NB4 (cell line): ENCODE data around the gene KRT72.

ENCODE experiments used
- DNase-seq: peaks from one replicate; pipeline ENCODE4 v3.0.0; 2010; ENCODE audit warnings: low read depth
- H3K4me3 ChIP-seq: one replicate; pipeline ENCODE4 v1.5.1; 2011; ENCODE audit warnings: mild to moderate bottlenecking, low read depth, low read length, moderate library complexity
- CTCF ChIP-seq: IDR thresholded peaks from one replicate; pipeline ENCODE4 v1.5.1; 2012; ENCODE audit warnings: low read depth, low read length
- MAX ChIP-seq: IDR thresholded peaks from 2 replicates; pipeline ENCODE4 v1.6.1; 2011; ENCODE audit warnings: low read depth, low read length
- MYC ChIP-seq: IDR thresholded peaks from 2 replicates; pipeline ENCODE4 v1.6.1; 2011; ENCODE audit warnings: low read depth, low read length
- POLR2A ChIP-seq: IDR thresholded peaks from 2 replicates; pipeline ENCODE4 v1.6.1; 2011; ENCODE audit warnings: mild to moderate bottlenecking; ENCODE audit not compliant: insufficient read length; ENCODE audit errors: extremely low read depth

Gene KRT72

GRCh38 chr12:52580496-52580895, 20.8 kb downstream of the KRT72 start:
- no peak for DNase-seq
- TF ChIP-seq CTCF (no peak), POLR2A (no peak), MYC (no peak), MAX (no peak)
- no peak overlapping the region for H3K4me3 ChIP-seq

GRCh38 chr12:52579468-52580465, 21.5 kb downstream of the KRT72 start:
- H3K4me3 ChIP-seq: no peak overlapping the region
- no peak for DNase-seq
- no peak for TF ChIP-seq MAX
- TF ChIP-seq POLR2A: no peak
- no peak for TF ChIP-seq MYC
- no peak for TF ChIP-seq CTCF

GRCh38 chr12:52578469-52578868, 22.8 kb downstream of the KRT72 start:
- DNase-seq: no peak
- no peak for TF ChIP-seq MYC
- TF ChIP-seq POLR2A: no peak
- TF ChIP-seq CTCF: no peak
- TF ChIP-seq MAX: no peak
- H3K4me3 ChIP-seq: no peak overlapping the region

GRCh38 chr12:52577316-52577715, 23.9 kb downstream of the KRT72 start:
- H3K4me3 ChIP-seq: no peak overlapping the region
- no peak for DNase-seq

GRCh38 chr12:52575948-52576347, 25.3 kb downstream of the KRT72 start:
- no peak overlapping the region for H3K4me3 ChIP-seq
- no peak for DNase-seq
- no peak for TF ChIP-seq MYC
- no peak for TF ChIP-seq MAX

More at GRCh38 chr12:52577316-52577715, 23.9 kb downstream of the KRT72 start:
- TF ChIP-seq POLR2A (no peak), MYC (no peak), CTCF (no peak), MAX (no peak)

GRCh38 chr12:52575256-52575655, 26.0 kb downstream of the KRT72 start:
- no peak for DNase-seq
- H3K4me3 ChIP-seq: no peak overlapping the region
- TF ChIP-seq POLR2A: no peak
- TF ChIP-seq MAX: no peak
- TF ChIP-seq MYC: no peak
- TF ChIP-seq CTCF: no peak
